WTC11 (cell line): ENCODE data around the gene MAP4K4.

Source experiments
- AFF4 ChIP-seq: sonication (generic); formaldehyde crosslinking; IDR thresholded peaks from 2 replicates; pipeline ENCODE4 v1.8.1; 2023; ENCODE audit warnings: mild to moderate bottlenecking, missing genetic modification reagents, borderline replicate concordance
- ATF1 ChIP-seq: sonication (generic); formaldehyde crosslinking; IDR thresholded peaks from 2 replicates; pipeline ENCODE4 v1.8.1; 2023; ENCODE audit warnings: mild to moderate bottlenecking, moderate library complexity, missing genetic modification reagents
- ATF2 ChIP-seq: sonication (generic); formaldehyde crosslinking; IDR thresholded peaks from 2 replicates; pipeline ENCODE4 v1.8.1; 2022; ENCODE audit warnings: low read depth, missing genetic modification reagents, borderline replicate concordance
- ATF3 ChIP-seq: sonication (generic); formaldehyde crosslinking; conservative IDR thresholded peaks from 2 replicates; pipeline ENCODE4 v1.8.1; 2022; ENCODE audit warnings: mild to moderate bottlenecking, missing genetic modification reagents
- CBFB ChIP-seq: sonication (generic); formaldehyde crosslinking; IDR thresholded peaks from 2 replicates; pipeline ENCODE4 v1.8.1; 2022; ENCODE audit warnings: mild to moderate bottlenecking, low read depth, missing genetic modification reagents
- CREB1 ChIP-seq: sonication (generic); formaldehyde crosslinking; IDR thresholded peaks from 2 replicates; pipeline ENCODE4 v1.8.0; 2023; ENCODE audit warnings: mild to moderate bottlenecking, missing genetic modification reagents
- MXD4 ChIP-seq: fragments of 250-450 bp; sonication (Bioruptor Pico); IDR thresholded peaks from 2 replicates; pipeline ENCODE4 v1.8.0; 2021; ENCODE audit warnings: mild to moderate bottlenecking, moderate library complexity, borderline replicate concordance
- NR2C2 ChIP-seq: sonication (generic); formaldehyde crosslinking; IDR thresholded peaks from 2 replicates; pipeline ENCODE4 v1.8.0; 2022; ENCODE audit warnings: mild to moderate bottlenecking, missing genetic modification reagents
- ZBTB21 ChIP-seq: sonication (generic); formaldehyde crosslinking; IDR thresholded peaks from 2 replicates; pipeline ENCODE4 v1.8.1; 2023; ENCODE audit warnings: mild to moderate bottlenecking, missing genetic modification reagents, borderline replicate concordance
- ZNF121 ChIP-seq: sonication (generic); formaldehyde crosslinking; IDR thresholded peaks from 2 replicates; pipeline ENCODE4 v1.8.0; 2023; ENCODE audit warnings: missing genetic modification reagents
- ZNF416 ChIP-seq: fragments of 250-450 bp; sonication (Bioruptor Pico); IDR thresholded peaks from 2 replicates; pipeline ENCODE4 v1.9.0; 2021; ENCODE audit warnings: mild to moderate bottlenecking, inconsistent platforms
- TF ChIP-seq, protein P1 (sequence below): fragments of 200-600 bp; IDR thresholded peaks from 2 replicates; pipeline ENCODE4 v1.8.0; 2022; ENCODE audit warnings: antibody characterized with exemption
- TF ChIP-seq, protein P2 (sequence below): sonication (generic); formaldehyde crosslinking; IDR thresholded peaks from 2 replicates; pipeline ENCODE4 v1.8.0; 2023; ENCODE audit warnings: missing genetic modification reagents, mild to moderate bottlenecking, borderline replicate concordance
- TF ChIP-seq, protein P3 (sequence below): sonication (generic); formaldehyde crosslinking; IDR thresholded peaks from 2 replicates; pipeline ENCODE4 v1.8.1; 2023; ENCODE audit warnings: mild to moderate bottlenecking, missing genetic modification reagents, moderate library complexity

GRCh38 chr2:101692766-101693165, 4.7 kb upstream of the MAP4K4 start:
- TF ChIP-seq, protein P1, sequence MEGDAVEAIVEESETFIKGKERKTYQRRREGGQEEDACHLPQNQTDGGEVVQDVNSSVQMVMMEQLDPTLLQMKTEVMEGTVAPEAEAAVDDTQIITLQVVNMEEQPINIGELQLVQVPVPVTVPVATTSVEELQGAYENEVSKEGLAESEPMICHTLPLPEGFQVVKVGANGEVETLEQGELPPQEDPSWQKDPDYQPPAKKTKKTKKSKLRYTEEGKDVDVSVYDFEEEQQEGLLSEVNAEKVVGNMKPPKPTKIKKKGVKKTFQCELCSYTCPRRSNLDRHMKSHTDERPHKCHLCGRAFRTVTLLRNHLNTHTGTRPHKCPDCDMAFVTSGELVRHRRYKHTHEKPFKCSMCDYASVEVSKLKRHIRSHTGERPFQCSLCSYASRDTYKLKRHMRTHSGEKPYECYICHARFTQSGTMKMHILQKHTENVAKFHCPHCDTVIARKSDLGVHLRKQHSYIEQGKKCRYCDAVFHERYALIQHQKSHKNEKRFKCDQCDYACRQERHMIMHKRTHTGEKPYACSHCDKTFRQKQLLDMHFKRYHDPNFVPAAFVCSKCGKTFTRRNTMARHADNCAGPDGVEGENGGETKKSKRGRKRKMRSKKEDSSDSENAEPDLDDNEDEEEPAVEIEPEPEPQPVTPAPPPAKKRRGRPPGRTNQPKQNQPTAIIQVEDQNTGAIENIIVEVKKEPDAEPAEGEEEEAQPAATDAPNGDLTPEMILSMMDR: no peak
- TF ChIP-seq AFF4 (no peak), CBFB (CRISPR knock-in tag) (no peak), NR2C2 (CRISPR knock-in tag) (no peak), MXD4 (CRISPR knock-in tag) (no peak), ZNF121 (no peak), ATF3 (CRISPR knock-in tag) (no peak), ZNF416 (no peak), ATF1 (CRISPR knock-in tag) (no peak), CREB1 (CRISPR knock-in tag) (no peak), ATF2 (CRISPR knock-in tag) (no peak), ZBTB21 (CRISPR knock-in tag) (no peak)
- TF ChIP-seq, protein P2, sequence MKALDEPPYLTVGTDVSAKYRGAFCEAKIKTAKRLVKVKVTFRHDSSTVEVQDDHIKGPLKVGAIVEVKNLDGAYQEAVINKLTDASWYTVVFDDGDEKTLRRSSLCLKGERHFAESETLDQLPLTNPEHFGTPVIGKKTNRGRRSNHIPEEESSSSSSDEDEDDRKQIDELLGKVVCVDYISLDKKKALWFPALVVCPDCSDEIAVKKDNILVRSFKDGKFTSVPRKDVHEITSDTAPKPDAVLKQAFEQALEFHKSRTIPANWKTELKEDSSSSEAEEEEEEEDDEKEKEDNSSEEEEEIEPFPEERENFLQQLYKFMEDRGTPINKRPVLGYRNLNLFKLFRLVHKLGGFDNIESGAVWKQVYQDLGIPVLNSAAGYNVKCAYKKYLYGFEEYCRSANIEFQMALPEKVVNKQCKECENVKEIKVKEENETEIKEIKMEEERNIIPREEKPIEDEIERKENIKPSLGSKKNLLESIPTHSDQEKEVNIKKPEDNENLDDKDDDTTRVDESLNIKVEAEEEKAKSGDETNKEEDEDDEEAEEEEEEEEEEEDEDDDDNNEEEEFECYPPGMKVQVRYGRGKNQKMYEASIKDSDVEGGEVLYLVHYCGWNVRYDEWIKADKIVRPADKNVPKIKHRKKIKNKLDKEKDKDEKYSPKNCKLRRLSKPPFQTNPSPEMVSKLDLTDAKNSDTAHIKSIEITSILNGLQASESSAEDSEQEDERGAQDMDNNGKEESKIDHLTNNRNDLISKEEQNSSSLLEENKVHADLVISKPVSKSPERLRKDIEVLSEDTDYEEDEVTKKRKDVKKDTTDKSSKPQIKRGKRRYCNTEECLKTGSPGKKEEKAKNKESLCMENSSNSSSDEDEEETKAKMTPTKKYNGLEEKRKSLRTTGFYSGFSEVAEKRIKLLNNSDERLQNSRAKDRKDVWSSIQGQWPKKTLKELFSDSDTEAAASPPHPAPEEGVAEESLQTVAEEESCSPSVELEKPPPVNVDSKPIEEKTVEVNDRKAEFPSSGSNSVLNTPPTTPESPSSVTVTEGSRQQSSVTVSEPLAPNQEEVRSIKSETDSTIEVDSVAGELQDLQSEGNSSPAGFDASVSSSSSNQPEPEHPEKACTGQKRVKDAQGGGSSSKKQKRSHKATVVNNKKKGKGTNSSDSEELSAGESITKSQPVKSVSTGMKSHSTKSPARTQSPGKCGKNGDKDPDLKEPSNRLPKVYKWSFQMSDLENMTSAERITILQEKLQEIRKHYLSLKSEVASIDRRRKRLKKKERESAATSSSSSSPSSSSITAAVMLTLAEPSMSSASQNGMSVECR: no peak
- TF ChIP-seq, protein P3, sequence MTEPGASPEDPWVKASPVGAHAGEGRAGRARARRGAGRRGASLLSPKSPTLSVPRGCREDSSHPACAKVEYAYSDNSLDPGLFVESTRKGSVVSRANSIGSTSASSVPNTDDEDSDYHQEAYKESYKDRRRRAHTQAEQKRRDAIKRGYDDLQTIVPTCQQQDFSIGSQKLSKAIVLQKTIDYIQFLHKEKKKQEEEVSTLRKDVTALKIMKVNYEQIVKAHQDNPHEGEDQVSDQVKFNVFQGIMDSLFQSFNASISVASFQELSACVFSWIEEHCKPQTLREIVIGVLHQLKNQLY (CRISPR knock-in tag): no peak
